Body of pancreas (tissue), 4 donors: ENCODE data around the gene POLR1G.

Source experiments
- CTCF ChIP-seq, 7 experiments: fragments of 450-650 bp in 4 of 7; fragments of 200-600 bp in 3 of 7; sonication (generic) in 3 of 7; IDR thresholded peaks; one replicate each; pipeline ENCODE4 v1.5.1; 2016 to 2019; ENCODE audit warnings: antibody characterized with exemption in 7 of 7
- POLR2A ChIP-seq, 3 donors: fragments of 450-650 bp; IDR thresholded peaks; one replicate each; pipeline ENCODE4 v1.6.1; 2016; ENCODE audit warnings: antibody characterized with exemption in 3 of 3, mild to moderate bottlenecking in 2 of 3

GRCh38 chr19:45437328-45437727 lies 30.9 kb downstream of the POLR1G start:
- TF ChIP-seq POLR2A (IDR thresholded peaks at IDR 0.05) (no peak), CTCF (IDR thresholded peaks at IDR 0.05) (no peak)
